Activated T-cell treated with anti-CD3 and anti-CD28 coated beads, Interleukin-2, amount 50 U/mL, for 24 hours (primary cell): ENCODE measurements around the gene BARX1.

Experiments
- DNase-seq: peaks from one replicate; pipeline ENCODE4 v3.0.0-alpha.2; 2020
- H3K27ac Mint-ChIP-seq: 2 replicates; pipeline ENCODE4 v1.8.0; 2020; ENCODE audit warnings: mild to moderate bottlenecking, mixed read lengths
- H3K27me3 Mint-ChIP-seq: 2 replicates; pipeline ENCODE4 v1.8.0; 2020; ENCODE audit warnings: mixed read lengths
- H3K36me3 Mint-ChIP-seq: 2 replicates; pipeline ENCODE4 v1.8.0; 2020; ENCODE audit warnings: low read depth, mixed read lengths
- H3K4me1 Mint-ChIP-seq: 2 replicates; pipeline ENCODE4 v1.8.0; 2020; ENCODE audit warnings: low read depth, mixed read lengths
- H3K4me3 Mint-ChIP-seq: 2 replicates; pipeline ENCODE4 v1.8.0; 2020; ENCODE audit warnings: mild to moderate bottlenecking, moderate library complexity, mixed read lengths
- H3K9me3 Mint-ChIP-seq: 2 replicates; pipeline ENCODE4 v1.8.0; 2020; ENCODE audit warnings: mixed read lengths

BARX1 gene

DNA sequence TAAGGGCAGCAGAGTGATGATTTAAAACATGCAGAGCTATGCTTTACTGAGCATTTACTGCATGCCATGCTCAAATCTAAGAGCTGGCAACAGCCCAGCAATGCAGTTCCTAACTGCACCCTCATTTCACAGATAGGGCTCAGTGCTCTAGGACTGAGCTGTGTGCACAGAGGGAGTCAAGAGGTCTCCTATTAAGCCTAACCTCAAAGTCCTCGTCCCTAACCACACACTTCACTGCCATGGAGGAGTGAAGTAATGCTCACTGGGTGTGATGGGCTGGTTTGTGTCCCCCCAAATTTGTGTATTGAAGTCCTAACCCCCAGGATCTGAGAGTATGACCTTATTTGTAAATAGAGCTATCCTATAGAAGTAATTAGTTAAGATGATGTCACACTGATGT lies 25.9 kb downstream of the BARX1 start:
- no peaks in the 10 kb centered on the region for H3K9me3 Mint-ChIP-seq
- no peaks in the 10 kb centered on the region for H3K36me3 Mint-ChIP-seq
- no peaks in the 10 kb centered on the region for H3K4me1 Mint-ChIP-seq
- H3K4me3 Mint-ChIP-seq, result no peak overlapping the region
- H3K27me3 Mint-ChIP-seq, result peaks cover 56% of the 10 kb centered on the region
- H3K27ac Mint-ChIP-seq, result no peak overlapping the region
- no peak for DNase-seq

DNA sequence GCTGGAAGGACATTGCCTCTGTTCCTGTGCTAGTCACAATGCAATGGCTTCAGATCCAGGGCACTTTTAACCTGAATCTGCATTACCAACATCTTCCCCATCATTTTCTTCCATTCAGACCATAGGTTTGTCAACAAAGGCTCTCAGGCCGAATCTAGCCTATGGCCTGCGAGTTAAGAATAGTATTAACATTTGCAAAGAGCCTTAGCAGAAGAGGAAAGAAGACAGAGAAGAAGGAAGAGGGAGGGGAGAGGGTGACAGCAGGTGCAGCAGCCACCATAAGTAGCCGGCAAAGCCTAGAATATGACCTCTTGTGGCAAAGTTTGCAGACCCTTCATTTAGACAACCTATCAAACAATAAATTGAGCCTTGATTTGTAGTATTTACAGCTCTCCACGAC lies 32.6 kb downstream of the BARX1 start:
- no peak overlapping the region for H3K27ac Mint-ChIP-seq
- DNase-seq, result no peak
- H3K4me3 Mint-ChIP-seq, result no peak overlapping the region
- no peaks in the 10 kb centered on the region for H3K4me1 Mint-ChIP-seq
- H3K36me3 Mint-ChIP-seq, result no peaks in the 10 kb centered on the region
- no peaks in the 10 kb centered on the region for H3K9me3 Mint-ChIP-seq
- peaks cover 13% of the 10 kb centered on the region for H3K27me3 Mint-ChIP-seq

DNA sequence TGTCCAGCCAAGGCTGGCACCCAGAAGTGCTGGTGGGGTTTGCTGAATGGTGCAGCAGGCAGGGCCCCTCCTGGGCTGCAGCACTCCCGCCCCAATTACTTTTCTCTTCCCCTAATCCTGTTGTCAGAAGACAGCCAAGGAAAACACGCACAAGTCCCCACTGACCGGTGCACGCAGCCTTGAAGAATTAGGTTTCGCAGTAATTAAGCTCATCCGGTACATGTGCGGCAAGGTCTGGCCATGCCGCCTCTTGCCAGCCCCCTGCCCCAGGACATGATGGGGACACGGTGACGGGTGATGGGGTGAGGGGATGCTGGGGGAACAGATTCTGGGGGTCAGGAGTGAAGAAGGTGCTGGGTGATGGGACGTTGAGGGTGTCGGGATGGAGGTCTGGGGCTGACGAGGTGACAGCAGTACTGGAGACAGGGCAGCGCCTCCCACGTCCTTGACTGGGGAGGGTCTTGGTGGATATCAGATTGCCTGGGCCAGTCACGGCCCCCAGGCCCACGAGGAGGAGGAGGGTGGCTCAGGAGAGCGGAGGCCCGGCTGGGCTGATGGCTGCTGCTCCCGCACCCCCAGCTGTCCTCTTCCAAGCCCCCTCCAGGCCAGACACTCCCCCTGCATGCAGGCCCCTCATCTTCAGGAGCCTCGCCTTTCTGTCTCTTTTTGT lies 34.9 kb downstream of the BARX1 start:
- Mint-ChIP-seq H3K27me3 (no peaks in the 10 kb centered on the region), H3K4me3 (no peak overlapping the region), H3K4me1 (no peaks in the 10 kb centered on the region), H3K9me3 (no peaks in the 10 kb centered on the region), H3K27ac (no peak overlapping the region), H3K36me3 (no peaks in the 10 kb centered on the region)
- no peak for DNase-seq

DNA sequence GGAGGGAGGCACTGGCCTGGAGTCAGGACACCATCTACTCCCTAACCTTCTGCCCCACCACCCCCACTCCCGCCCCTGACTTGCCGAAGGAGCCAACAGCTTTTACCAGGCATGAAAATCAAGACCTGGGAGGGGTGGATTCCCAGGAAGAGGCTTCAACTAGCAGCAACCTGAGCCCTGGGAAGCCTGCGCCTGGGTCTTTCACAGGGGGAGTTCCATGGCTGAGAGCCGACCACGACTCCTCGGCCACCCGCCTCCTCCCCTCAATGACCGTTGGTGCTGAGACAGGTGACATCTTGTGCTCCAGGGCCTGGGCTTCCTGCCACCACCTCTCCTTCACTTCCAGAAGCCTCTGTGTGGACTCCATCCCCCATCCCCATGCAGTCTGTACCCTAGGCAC lies 37.1 kb downstream of the BARX1 start:
- no peak for DNase-seq
- Mint-ChIP-seq H3K27ac (no peak overlapping the region), H3K36me3 (no peaks in the 10 kb centered on the region), H3K27me3 (no peaks in the 10 kb centered on the region), H3K9me3 (no peaks in the 10 kb centered on the region), H3K4me1 (no peaks in the 10 kb centered on the region), H3K4me3 (no peak overlapping the region)

DNA sequence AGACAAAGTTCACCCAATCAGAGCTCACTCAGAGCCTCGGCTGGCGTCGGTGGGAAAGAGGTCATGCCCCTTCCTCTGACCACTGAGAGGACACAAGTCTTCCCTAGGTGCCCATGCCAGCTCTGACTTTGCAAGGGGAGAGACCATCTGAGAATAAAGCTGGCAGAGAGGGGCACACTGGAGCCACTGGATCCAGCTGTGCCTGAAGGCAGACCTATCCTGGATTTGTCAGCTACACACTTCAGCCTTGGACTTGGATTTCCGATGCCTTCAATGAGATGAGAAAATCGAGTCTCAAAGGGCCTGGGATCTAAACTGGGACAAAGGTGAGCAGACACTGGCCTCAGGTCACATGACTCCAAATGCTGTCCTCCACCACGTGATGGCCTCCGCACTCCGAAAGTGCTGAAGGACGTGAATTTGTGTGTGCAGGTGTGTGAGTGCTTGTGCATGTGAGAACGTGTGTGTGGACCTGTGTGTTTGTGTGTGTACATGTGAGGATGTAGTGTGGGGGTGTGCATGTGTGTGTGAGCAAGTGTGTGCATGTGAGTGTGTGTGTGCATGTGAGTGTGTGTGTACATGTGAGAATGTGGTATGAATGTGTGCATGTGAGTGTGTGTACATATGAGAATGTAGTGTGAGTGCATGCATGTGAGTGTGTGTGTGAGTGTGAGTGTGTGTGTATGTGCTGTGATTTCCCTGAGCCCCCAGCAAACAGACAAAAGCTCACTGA lies 37.9 kb downstream of the BARX1 start:
- no peak for DNase-seq
- no peak overlapping the region for H3K4me3 Mint-ChIP-seq
- no peaks in the 10 kb centered on the region for H3K27me3 Mint-ChIP-seq
- no peaks in the 10 kb centered on the region for H3K36me3 Mint-ChIP-seq
- no peaks in the 10 kb centered on the region for H3K4me1 Mint-ChIP-seq
- no peaks in the 10 kb centered on the region for H3K9me3 Mint-ChIP-seq
- H3K27ac Mint-ChIP-seq, result no peak overlapping the region

DNA sequence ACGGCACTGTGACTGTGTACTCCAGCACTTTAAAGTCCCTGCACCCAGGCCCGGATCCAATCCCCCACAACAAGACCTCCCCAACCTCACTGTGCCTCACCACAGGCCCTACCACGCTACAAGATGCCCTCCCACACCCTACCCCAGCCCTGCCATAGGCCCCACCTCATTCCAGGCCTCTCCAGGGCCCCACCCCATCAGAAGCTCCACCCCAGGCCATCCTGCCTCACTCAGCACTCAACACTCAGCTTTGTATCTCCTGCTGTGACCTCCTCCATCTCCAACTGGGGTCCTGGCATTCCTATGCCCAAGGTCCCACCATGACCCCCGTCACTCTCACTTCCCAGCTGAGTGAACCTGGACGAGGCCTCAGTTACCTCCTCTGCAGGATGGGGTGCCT lies 38.8 kb downstream of the BARX1 start:
- no peak for DNase-seq
- Mint-ChIP-seq H3K4me3 (no peak overlapping the region), H3K4me1 (no peaks in the 10 kb centered on the region), H3K36me3 (no peaks in the 10 kb centered on the region), H3K27ac (no peak overlapping the region), H3K9me3 (no peaks in the 10 kb centered on the region), H3K27me3 (no peaks in the 10 kb centered on the region)

DNA sequence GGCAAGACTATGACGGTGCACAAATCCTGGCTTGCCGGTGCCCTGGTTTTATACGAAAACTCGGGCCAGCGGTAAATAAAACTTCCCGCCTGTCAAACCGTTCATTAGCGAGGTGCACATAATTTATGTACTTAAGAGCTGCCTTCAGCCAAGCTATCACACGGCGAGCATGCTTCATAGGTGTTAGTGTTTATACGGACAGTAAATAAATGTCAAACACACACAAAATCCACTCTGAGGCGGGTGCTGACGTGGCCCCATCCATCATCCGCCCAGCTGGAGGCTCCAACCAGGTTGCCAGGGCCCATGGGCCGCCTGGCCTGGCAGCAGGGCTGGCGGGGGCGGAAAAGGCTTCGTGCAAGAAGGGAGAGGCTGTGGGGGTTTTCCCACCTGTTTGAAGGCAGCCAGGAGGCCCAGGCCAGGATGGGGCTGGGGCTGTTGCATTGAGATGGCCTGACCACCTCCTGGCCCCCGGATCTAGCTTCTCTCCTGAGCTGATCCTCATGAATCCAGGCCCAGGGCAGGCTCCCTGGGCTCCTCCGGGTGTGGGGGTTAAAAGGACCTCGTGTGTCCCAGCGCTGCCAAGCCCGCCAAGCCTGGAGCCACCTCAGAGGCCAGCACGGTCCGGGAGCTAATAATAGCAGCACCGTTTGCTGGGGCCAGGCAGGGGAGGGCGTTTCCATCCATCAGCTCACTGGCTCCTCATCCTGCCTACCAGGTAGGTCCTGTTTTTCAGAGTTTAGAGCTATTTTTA lies 43.2 kb downstream of the BARX1 start:
- H3K36me3 Mint-ChIP-seq, result no peaks in the 10 kb centered on the region
- peaks cover 18% of the 10 kb centered on the region for H3K27me3 Mint-ChIP-seq
- H3K4me1 Mint-ChIP-seq, result peaks cover 5% of the 10 kb centered on the region
- H3K27ac Mint-ChIP-seq, result no peak overlapping the region
- no peaks in the 10 kb centered on the region for H3K9me3 Mint-ChIP-seq
- no peak overlapping the region for H3K4me3 Mint-ChIP-seq
- no peak for DNase-seq

DNA sequence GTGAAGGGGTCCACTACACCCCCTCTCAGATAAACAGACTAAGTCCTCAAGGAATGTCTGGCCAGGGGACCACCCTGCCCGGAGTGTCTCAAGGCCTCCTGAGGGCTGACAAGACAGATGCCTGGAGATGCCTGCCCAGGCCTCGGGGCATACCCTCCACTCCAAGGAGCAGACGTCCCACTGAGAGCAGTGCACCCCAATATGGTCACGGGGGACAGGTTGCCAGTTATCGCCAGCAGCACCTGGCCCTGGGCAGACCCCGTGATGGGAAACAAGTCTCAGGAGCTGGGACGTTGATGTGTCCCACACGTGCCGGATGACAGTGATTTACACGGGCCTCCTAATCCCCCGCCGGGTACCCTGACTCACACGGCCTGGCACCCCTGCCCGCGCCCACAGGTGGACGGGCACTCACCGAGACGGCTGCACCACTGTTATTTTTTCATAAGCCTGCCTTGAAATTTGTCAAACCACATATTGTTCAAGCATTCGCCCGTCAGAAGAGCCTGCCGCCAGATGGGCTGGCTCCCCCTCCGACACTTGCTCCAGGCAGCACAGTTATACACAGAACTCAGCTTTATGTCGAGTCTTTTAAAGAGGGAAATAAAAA lies 43.9 kb downstream of the BARX1 start:
- Mint-ChIP-seq H3K4me3 (no peak overlapping the region), H3K27ac (no peak overlapping the region), H3K9me3 (no peaks in the 10 kb centered on the region), H3K36me3 (no peaks in the 10 kb centered on the region), H3K27me3 (peaks cover 18% of the 10 kb centered on the region), H3K4me1 (peaks cover 5% of the 10 kb centered on the region)
- no peak for DNase-seq

DNA sequence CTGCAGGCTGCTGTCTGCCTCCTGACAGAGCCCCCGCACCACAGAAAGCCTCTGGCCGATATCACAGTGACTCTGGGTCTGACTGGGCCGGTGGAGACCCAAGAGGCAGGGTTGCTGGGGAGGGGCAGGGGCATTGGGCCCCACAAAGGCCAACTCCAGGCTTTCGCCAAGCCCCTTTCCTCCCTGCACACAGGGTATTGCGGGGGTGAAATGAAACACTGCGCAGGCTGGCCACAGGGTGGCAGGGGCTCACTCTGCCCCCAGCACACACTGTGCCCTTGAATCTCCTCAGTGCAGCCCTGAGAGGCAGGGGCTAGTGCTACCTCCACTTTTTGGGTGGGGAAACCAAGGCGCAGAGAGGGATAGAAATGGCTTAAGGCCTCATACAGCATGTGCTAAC lies 44.6 kb downstream of the BARX1 start:
- no peaks in the 10 kb centered on the region for H3K9me3 Mint-ChIP-seq
- DNase-seq, result no peak
- no peaks in the 10 kb centered on the region for H3K36me3 Mint-ChIP-seq
- peaks cover 5% of the 10 kb centered on the region for H3K4me1 Mint-ChIP-seq
- H3K27me3 Mint-ChIP-seq, result peaks cover 18% of the 10 kb centered on the region
- no peak overlapping the region for H3K4me3 Mint-ChIP-seq
- H3K27ac Mint-ChIP-seq, result no peak overlapping the region

DNA sequence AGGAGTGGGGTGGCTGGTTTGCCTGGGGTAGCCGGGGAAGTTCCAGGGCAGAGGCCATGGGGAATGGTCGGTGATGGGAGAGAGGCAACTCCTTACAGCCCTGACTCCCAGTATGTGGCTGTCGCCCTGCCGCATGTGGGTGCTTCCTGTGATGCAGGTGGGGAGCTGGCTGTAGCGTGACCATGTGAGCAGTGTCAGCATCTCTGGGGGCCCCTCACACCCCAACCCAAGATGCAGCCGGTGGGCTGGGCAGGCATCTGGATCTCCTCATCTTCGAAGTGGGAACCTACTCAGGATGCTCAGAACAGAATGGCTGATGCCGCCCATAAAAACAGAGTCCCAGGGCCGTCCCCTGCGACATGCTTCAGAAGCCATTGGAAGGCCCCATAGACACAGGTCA lies 45.0 kb downstream of the BARX1 start:
- peaks cover 18% of the 10 kb centered on the region for H3K27me3 Mint-ChIP-seq
- no peak overlapping the region for H3K4me3 Mint-ChIP-seq
- no peaks in the 10 kb centered on the region for H3K36me3 Mint-ChIP-seq
- H3K9me3 Mint-ChIP-seq, result no peaks in the 10 kb centered on the region
- no peak overlapping the region for H3K27ac Mint-ChIP-seq
- no peak for DNase-seq
- H3K4me1 Mint-ChIP-seq, result peaks cover 5% of the 10 kb centered on the region

DNA sequence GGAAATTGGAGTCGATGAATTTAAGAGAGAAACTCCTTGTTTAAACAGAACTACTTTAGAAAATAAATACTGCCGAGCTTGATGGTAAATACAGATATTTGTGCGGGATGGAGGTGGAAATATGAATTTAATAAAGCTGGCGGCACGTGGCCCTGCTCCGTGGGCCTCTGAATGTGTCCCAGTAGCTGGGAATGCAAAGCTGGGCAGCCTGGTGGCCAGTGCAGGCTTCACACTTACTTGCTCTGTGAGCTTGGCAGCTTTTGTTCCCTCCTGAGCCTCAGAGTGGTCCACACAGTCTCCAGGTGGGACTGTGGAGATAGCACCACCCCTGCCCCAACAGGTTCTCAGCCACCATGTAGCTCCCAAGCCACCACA lies 45.9 kb downstream of the BARX1 start:
- H3K27me3 Mint-ChIP-seq, result peaks cover 18% of the 10 kb centered on the region
- DNase-seq, result no peak
- no peaks in the 10 kb centered on the region for H3K36me3 Mint-ChIP-seq
- H3K4me1 Mint-ChIP-seq, result peaks cover 5% of the 10 kb centered on the region
- H3K4me3 Mint-ChIP-seq, result no peak overlapping the region
- H3K9me3 Mint-ChIP-seq, result no peaks in the 10 kb centered on the region
- no peak overlapping the region for H3K27ac Mint-ChIP-seq

DNA sequence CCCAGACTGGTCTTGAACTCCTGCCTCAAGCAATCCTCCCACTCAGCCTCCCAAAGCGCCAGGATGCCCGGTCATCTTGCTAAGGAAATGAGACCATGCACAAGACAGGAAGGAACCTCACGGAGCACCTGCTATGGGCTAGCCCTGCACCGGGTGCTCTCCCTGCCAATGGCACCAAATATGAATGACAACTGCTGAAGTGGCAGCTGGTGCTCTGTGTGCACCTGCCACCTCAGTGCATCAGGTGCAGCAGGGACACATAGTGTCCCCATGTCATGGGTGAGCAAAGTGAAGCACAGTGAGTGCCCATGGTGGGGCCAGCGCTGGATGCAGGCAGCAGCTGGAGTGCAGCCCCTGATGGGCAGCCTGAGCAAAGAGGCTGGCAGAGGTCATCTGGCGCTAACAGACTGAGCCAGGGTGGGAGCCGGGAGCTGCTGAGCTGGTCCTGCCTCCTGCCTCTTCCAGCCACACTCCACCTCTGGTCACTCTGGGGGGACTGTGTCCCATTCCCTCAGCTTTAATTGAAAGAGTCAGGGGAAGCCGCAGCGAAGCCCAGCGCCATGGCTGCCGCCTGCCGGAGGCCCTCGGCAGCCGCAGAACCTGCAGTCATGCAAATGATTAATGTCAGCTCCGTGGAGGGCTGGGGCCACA lies 46.4 kb downstream of the BARX1 start:
- H3K9me3 Mint-ChIP-seq, result no peaks in the 10 kb centered on the region
- H3K36me3 Mint-ChIP-seq, result no peaks in the 10 kb centered on the region
- no peak overlapping the region for H3K4me3 Mint-ChIP-seq
- H3K4me1 Mint-ChIP-seq, result peaks cover 5% of the 10 kb centered on the region
- DNase-seq, result no peak
- peaks cover 18% of the 10 kb centered on the region for H3K27me3 Mint-ChIP-seq
- H3K27ac Mint-ChIP-seq, result no peak overlapping the region

DNA sequence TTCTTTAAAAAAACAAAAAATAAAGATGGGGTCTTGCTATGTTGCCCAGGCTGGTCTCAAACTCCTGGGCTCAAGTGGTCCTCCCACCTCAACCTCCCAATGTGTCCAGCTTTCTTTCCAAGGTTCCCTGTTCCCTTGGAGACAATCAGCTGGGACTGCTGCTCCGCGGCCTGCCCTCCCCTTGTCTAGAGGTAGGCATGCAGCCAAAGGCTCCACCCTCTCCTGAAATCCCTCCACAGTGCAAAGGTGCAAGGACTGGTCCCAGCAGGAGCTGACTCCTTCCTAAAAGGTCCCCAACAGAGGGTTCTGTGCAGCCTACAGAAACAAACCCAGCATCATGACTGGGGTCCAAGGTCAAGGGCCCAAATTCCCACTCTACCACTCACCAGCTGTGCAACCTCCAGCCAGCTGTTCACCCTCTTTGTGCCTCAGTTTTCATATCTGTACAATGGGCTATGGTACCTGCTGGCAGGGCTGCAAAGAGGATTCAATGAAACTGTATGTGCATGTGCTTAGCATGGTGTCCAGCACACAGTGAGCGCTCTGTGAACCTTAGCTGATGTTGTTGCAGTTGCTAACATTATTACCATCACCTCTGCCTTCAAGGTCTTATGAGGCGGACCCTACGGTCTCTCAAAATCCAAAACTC lies 47.5 kb downstream of the BARX1 start:
- no peaks in the 10 kb centered on the region for H3K9me3 Mint-ChIP-seq
- no peak overlapping the region for H3K4me3 Mint-ChIP-seq
- DNase-seq, result no peak
- H3K4me1 Mint-ChIP-seq, result peaks cover 5% of the 10 kb centered on the region
- H3K36me3 Mint-ChIP-seq, result no peaks in the 10 kb centered on the region
- no peak overlapping the region for H3K27ac Mint-ChIP-seq
- H3K27me3 Mint-ChIP-seq, result peaks cover 18% of the 10 kb centered on the region
